ENCODE measurements around the gene CKM.

CKM gene

DNA sequence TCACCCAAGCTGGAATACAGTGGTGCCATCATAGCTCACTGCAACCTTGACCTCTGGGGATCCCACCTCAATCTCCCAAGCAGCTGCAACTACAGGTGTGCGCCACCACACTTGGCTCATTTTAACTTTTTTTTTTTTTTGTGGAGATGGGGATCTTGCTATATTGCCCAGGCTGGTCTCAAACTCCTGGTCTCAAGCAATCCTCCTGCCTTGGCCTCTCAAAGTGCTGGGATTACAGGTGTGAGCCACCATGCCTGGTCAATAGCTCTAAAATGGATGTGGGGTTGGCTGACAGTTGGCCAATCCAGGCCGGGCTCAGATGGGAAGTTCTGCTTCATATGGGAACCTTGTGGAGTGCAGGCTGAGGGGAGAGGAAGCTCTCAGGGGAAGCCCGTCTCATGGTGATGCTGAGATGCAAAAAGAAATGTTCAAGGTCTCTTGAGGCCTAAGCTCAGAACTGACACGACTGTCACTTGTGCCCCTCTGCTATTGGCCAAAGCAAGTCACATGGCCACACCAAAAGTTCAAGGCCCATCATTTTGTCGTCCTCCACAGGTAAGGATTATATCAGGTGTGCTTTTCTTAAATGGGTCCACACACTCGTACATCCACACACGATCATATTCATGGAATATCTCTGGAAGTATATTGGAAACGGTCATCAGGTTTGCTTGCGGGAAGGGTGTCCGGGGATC is 11.1 kb upstream of the CKM start:
- H3K4me3 ChIP-seq (ENCODE audit: low read depth, low read length), result no peak overlapping the region
- no peak for TF ChIP-seq CTCF (IDR thresholded peaks at IDR 0.05; ENCODE audit: borderline replicate concordance, insufficient read depth, low read depth, low read length)

DNA sequence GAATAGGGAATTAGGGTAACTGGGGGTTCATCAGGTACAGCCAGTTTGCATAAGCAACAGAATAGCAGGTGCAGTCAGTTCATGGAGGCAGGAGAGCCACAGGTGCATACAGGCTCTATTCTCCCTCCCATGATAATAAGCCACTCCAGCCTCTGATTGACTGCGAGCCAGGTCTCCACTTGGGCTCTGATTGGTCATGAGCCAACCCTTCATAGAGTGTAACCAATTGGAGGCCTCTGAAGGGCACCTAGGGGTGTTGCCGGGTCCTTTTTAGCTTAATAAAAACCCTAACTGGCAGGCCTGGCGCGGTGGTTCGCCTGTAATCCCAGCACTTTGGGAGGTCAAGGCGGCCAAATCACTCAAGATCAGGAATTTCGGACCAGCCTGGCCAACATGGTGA is 8.7 kb upstream of the CKM start:
- no peak for TF ChIP-seq CTCF (IDR thresholded peaks at IDR 0.05; ENCODE audit: borderline replicate concordance, insufficient read depth, low read depth, low read length)
- H3K4me3 ChIP-seq (ENCODE audit: low read depth, low read length), result no peak overlapping the region

DNA sequence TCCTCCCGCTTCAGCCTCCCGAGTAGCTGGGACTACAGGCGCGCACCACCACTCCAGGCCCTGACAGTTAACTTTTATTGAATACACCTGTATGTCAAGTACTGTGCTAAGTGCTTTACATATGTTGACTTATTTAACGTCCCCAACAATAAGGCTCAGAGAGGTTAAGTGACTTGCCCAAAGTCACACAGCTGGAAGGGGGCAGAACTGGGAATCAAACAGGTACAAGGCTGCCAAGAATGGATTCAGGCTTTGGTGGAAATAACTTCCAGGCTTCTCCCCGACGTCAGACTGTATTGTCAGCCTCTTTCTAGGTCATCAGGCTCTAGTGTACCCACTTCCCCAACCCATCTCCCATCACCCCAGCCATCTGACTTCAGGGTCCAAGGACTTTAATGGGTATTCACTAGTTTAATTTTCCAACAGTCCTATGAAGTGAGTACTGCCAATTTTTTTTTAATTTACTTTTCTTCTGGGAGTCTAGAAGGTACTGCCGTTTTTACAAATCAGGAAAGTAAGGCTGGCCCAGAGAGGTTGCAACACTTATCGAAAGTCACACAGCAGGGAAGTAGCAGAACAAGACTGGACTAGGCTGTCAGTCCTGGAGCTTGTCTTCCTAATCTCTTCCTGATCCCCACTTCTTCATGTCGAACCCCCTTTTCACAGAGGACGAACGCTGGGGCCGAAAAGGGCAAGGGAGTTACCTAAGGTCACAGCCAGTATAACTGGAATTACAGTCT is 4.9 kb upstream of the CKM start:
- no peak for TF ChIP-seq CTCF (IDR thresholded peaks at IDR 0.05; ENCODE audit: borderline replicate concordance, insufficient read depth, low read depth, low read length)
- H3K4me3 ChIP-seq (ENCODE audit: low read depth, low read length), result no peak overlapping the region

GRCh38 chr19:45324349-45324907 is 1.8 kb upstream of the CKM start:
- H3K4me3 ChIP-seq (ENCODE audit: low read depth, low read length), result no peak overlapping the region
- no peak for TF ChIP-seq CTCF (IDR thresholded peaks at IDR 0.05; ENCODE audit: borderline replicate concordance, insufficient read depth, low read depth, low read length)

DNA sequence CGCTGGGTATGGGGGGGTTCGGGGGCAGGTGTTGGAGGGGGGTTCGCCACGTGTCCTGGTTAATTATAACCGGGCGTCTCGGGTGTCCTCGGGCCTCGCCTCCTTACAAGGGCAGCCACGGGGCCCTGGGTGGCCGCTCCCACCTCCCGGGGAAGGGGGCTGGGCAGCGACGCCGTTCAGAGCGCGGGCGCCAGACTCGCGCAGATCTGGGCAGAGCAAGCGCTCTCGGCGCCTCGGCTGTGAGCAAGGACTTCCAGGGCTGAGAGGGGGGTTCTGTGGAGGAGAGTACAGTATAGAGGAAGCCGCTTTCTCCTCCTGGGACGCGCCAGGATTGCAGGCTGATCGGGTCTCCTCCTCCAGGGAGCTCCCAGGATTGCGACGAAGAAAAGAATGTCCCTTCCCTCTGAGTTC is 1.0 kb upstream of the CKM start:
- TF ChIP-seq CTCF (IDR thresholded peaks at IDR 0.05; ENCODE audit: borderline replicate concordance, insufficient read depth, low read depth, low read length), result no peak
- no peak overlapping the region for H3K4me3 ChIP-seq (ENCODE audit: low read depth, low read length)

DNA sequence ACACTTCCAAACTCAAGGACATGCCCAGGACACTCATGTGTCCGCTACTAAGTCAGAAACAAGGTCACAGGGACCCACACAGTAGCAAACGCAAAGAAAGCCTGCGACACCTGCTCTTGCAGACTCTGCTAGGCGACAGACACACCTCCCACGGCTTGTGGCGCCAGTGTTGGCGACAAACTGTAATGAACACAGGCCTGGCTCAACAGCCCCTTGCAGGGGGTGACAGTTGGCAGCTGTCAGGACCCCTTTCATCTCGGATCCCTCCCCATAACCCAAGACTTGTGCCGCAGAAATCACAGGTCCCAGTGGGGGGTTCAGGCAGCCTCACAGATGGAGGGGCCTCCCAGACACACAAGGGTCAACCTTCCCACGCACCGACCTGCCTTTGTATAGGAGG is 364 bp downstream of the CKM start:
- TF ChIP-seq CTCF (IDR thresholded peaks at IDR 0.05; ENCODE audit: borderline replicate concordance, insufficient read depth, low read depth, low read length), result no peak

DNA sequence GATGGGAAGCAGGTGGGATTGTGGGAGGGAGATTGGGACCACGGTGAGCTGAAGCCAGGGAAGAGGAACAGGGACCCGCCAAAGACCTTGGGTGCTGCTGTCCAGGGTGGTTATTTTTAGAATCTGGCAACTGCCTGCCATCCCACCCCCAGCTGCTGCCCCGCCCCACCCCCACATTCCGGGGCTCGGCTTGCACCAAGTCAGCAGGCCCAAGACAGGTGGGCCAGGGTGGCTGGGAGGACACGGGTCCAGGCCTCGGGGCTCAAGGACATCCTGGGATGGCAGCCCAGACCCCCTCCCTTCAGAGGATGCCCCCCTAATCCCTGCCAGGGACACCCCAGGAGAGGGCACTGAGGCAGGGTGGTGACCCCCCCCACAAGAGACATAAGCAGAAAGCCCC is 827 bp downstream of the CKM start:
- no peak for TF ChIP-seq CTCF (IDR thresholded peaks at IDR 0.05; ENCODE audit: borderline replicate concordance, insufficient read depth, low read depth, low read length)

More for the DNA sequence above, 364 bp downstream of the CKM start:
- H3K4me3 ChIP-seq (ENCODE audit: low read depth, low read length), result no peak overlapping the region

More for the DNA sequence above, 827 bp downstream of the CKM start:
- no peak overlapping the region for H3K4me3 ChIP-seq (ENCODE audit: low read depth, low read length)

Measured in GM12875 (cell line).